Neural cell (in vitro differentiated cells): ENCODE results near the gene NPTN. TPM values are rescaled to one million over a fixed set of nuclear protein-coding genes. Genes with fewer than 3 reads are reported as not detected.
"Not testable (repeated sequence)": the region's sequence is repeated elsewhere in the genome, so short reads cannot be mapped to it uniquely, and the experiment has no call there.

ENCODE experiments used
- H2AFZ ChIP-seq: fragments of 200-600, 300-800 bp; sonication (generic), shearing (Covaris generic); 2 replicates; pipeline ENCODE4 v1.6.0; 2014; ENCODE audit warnings: low read depth, mild to moderate bottlenecking, antibody characterized with exemption, low read length, moderate library complexity
- H3F3A ChIP-seq: fragments of 200-600 bp; shearing (Covaris generic); 2 replicates; pipeline ENCODE4 v1.6.1; 2016; ENCODE audit warnings: mild to moderate bottlenecking, moderate library complexity, mixed read lengths, antibody characterized with exemption, low read length; ENCODE audit not compliant: insufficient read depth, poor library complexity, severe bottlenecking
- H3K27ac ChIP-seq: fragments of 200-600, 300-800 bp; sonication (generic), shearing (Covaris generic); 2 replicates; pipeline ENCODE4 v1.5.1; 2014; ENCODE audit warnings: mild to moderate bottlenecking, low read length, moderate library complexity
- H3K27me3 ChIP-seq: fragments of 300-800, 200-600 bp; sonication (generic), shearing (Covaris generic); 2 replicates; pipeline ENCODE4 v1.6.0; 2014; ENCODE audit warnings: mild to moderate bottlenecking, low read depth, low read length, moderate library complexity; ENCODE audit not compliant: insufficient read depth
- H3K36me3 ChIP-seq: fragments of 300-800, 200-600 bp; sonication (generic), shearing (Covaris generic); 2 replicates; pipeline ENCODE4 v1.5.1; 2014; ENCODE audit warnings: mild to moderate bottlenecking, antibody characterized with exemption, low read length, moderate library complexity; ENCODE audit not compliant: insufficient read depth
- H3K4me2 ChIP-seq: fragments of 300-800, 200-600 bp; sonication (generic), shearing (Covaris generic); 2 replicates; pipeline ENCODE4 v1.6.0; 2014; ENCODE audit warnings: mild to moderate bottlenecking, low read length
- H3K4me3 ChIP-seq: fragments of 300-800, 200-600 bp; sonication (generic), shearing (Covaris generic); 2 replicates; pipeline ENCODE4 v1.5.1; 2014; ENCODE audit warnings: mild to moderate bottlenecking, low read length, moderate library complexity
- H3K79me2 ChIP-seq: fragments of 200-600 bp; shearing (Covaris generic); replicated peaks from 2 replicates; pipeline ENCODE4 v1.6.0; 2014; ENCODE audit warnings: mild to moderate bottlenecking, low read length, moderate library complexity; ENCODE audit not compliant: insufficient read depth
- H3K9ac ChIP-seq: fragments of 300-800, 200-600 bp; sonication (generic), shearing (Covaris generic); 2 replicates; pipeline ENCODE4 v1.6.1; 2016; ENCODE audit warnings: mild to moderate bottlenecking, low read length, mixed read lengths
- H3K9me2 ChIP-seq: fragments of 200-600 bp; shearing (Covaris generic); 2 replicates; pipeline ENCODE4 v1.6.1; 2016; ENCODE audit warnings: mild to moderate bottlenecking, low read length, mixed read lengths; ENCODE audit not compliant: insufficient read depth
- H3K9me3 ChIP-seq: fragments of 200-600, 300-800 bp; sonication (generic), shearing (Covaris generic); 2 replicates; pipeline ENCODE4 v1.6.1; 2016; ENCODE audit warnings: mild to moderate bottlenecking, mixed run types, low read length, moderate library complexity, mixed read lengths
- H4K20me1 ChIP-seq: fragments of 200-600 bp; shearing (Covaris generic); 2 replicates; pipeline ENCODE4 v1.6.1; 2016; ENCODE audit warnings: mild to moderate bottlenecking, mixed run types; ENCODE audit not compliant: insufficient read depth
- EP300 ChIP-seq: fragments of 450-650 bp; conservative IDR thresholded peaks from 2 replicates; pipeline ENCODE4 v1.6.1; 2014; ENCODE audit warnings: antibody characterized with exemption, mild to moderate bottlenecking, moderate library complexity; ENCODE audit not compliant: poor library complexity, severe bottlenecking
- EZH2 ChIP-seq: fragments of 200-600, 300-800 bp; shearing (Covaris generic), sonication (generic); IDR thresholded peaks from 2 replicates; pipeline ENCODE4 v1.6.1; 2014; ENCODE audit warnings: antibody characterized with exemption, low read length, borderline replicate concordance, mild to moderate bottlenecking; ENCODE audit not compliant: insufficient read depth, poor library complexity, severe bottlenecking
- MXI1 ChIP-seq: fragments of 450-650 bp; conservative IDR thresholded peaks from 2 replicates; pipeline ENCODE4 v1.6.1; 2014; ENCODE audit warnings: antibody characterized with exemption, mild to moderate bottlenecking; ENCODE audit not compliant: poor library complexity, severe bottlenecking
- POLR2AphosphoS5 ChIP-seq: IDR thresholded peaks from 2 replicates; pipeline ENCODE4 v1.6.1; 2012
- RAD21 ChIP-seq: fragments of 450-650 bp; conservative IDR thresholded peaks from 2 replicates; pipeline ENCODE4 v1.6.1; 2014; ENCODE audit warnings: antibody characterized with exemption, mild to moderate bottlenecking, moderate library complexity
- SMC3 ChIP-seq: fragments of 450-650 bp; conservative IDR thresholded peaks from 2 replicates; pipeline ENCODE4 v1.6.1; 2014; ENCODE audit warnings: antibody characterized with exemption, mild to moderate bottlenecking, moderate library complexity; ENCODE audit not compliant: poor library complexity
- TAF1 ChIP-seq: IDR thresholded peaks from 2 replicates; pipeline ENCODE4 v1.6.1; 2012; ENCODE audit warnings: low read depth
- polyA plus RNA-seq: library from polyadenylated mRNA; depleted of rRNA; stranded (reverse); fragments of >200 nt; gene quantifications from 2 replicates; pipeline ENCODE4 v1.2.3, GENCODE V29; 2014
- TF ChIP-seq, protein P1 (sequence below): fragments of 450-650 bp; IDR thresholded peaks from 2 replicates; pipeline ENCODE4 v1.5.1; 2014; ENCODE audit warnings: antibody characterized with exemption, mild to moderate bottlenecking, moderate library complexity; ENCODE audit not compliant: poor library complexity, severe bottlenecking
- TF ChIP-seq, protein P2 (sequence below): IDR thresholded peaks from 2 replicates; pipeline ENCODE4 v1.6.1; 2012; ENCODE audit warnings: borderline replicate concordance

The NPTN gene
- polyA plus RNA-seq, 1 donor from 2014 or later, result 237 TPM

DNA sequence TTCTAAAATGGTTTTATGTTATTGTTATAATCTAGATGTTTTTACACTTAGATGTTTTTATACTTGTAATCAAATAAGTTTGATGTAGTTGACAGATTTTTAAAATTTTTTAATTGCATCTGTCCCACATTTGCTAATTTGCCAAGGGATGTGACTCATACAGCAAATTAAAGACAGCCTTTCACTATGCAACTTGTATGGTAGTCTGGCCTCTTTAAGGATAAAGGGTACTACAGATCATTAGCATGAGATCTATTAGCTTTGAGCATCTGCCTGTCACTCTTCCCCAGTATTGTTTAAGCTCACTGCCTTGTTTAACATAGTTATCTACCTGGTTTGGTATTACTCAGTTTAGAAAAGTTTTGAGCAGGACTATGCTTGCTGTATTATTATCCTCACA lies 83.0 kb downstream of the NPTN start:
- no peak overlapping the region for H2AFZ ChIP-seq
- no peaks in the 10 kb centered on the region for H3F3A ChIP-seq
- no peaks in the 10 kb centered on the region for H3K9me3 ChIP-seq
- no peaks in the 10 kb centered on the region for H3K36me3 ChIP-seq
- TF ChIP-seq RAD21, result no peak
- no peak for TF ChIP-seq EP300
- TF ChIP-seq MXI1, result no peak
- TF ChIP-seq, protein P1, sequence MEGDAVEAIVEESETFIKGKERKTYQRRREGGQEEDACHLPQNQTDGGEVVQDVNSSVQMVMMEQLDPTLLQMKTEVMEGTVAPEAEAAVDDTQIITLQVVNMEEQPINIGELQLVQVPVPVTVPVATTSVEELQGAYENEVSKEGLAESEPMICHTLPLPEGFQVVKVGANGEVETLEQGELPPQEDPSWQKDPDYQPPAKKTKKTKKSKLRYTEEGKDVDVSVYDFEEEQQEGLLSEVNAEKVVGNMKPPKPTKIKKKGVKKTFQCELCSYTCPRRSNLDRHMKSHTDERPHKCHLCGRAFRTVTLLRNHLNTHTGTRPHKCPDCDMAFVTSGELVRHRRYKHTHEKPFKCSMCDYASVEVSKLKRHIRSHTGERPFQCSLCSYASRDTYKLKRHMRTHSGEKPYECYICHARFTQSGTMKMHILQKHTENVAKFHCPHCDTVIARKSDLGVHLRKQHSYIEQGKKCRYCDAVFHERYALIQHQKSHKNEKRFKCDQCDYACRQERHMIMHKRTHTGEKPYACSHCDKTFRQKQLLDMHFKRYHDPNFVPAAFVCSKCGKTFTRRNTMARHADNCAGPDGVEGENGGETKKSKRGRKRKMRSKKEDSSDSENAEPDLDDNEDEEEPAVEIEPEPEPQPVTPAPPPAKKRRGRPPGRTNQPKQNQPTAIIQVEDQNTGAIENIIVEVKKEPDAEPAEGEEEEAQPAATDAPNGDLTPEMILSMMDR, result no peak
- no peak for TF ChIP-seq EZH2
- TF ChIP-seq, protein P2, sequence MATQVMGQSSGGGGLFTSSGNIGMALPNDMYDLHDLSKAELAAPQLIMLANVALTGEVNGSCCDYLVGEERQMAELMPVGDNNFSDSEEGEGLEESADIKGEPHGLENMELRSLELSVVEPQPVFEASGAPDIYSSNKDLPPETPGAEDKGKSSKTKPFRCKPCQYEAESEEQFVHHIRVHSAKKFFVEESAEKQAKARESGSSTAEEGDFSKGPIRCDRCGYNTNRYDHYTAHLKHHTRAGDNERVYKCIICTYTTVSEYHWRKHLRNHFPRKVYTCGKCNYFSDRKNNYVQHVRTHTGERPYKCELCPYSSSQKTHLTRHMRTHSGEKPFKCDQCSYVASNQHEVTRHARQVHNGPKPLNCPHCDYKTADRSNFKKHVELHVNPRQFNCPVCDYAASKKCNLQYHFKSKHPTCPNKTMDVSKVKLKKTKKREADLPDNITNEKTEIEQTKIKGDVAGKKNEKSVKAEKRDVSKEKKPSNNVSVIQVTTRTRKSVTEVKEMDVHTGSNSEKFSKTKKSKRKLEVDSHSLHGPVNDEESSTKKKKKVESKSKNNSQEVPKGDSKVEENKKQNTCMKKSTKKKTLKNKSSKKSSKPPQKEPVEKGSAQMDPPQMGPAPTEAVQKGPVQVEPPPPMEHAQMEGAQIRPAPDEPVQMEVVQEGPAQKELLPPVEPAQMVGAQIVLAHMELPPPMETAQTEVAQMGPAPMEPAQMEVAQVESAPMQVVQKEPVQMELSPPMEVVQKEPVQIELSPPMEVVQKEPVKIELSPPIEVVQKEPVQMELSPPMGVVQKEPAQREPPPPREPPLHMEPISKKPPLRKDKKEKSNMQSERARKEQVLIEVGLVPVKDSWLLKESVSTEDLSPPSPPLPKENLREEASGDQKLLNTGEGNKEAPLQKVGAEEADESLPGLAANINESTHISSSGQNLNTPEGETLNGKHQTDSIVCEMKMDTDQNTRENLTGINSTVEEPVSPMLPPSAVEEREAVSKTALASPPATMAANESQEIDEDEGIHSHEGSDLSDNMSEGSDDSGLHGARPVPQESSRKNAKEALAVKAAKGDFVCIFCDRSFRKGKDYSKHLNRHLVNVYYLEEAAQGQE, result no peak
- TF ChIP-seq POLR2AphosphoS5, result no peak
- TF ChIP-seq TAF1, result no peak
- no peak for TF ChIP-seq SMC3
- H4K20me1 ChIP-seq, result no peaks in the 10 kb centered on the region
- H3K79me2 ChIP-seq, result no peaks in the 10 kb centered on the region
- no peak overlapping the region for H3K4me3 ChIP-seq
- H3K27ac ChIP-seq, result no peak overlapping the region
- H3K9ac ChIP-seq, result no peak overlapping the region
- no peaks in the 10 kb centered on the region for H3K9me2 ChIP-seq
- no peaks in the 10 kb centered on the region for H3K27me3 ChIP-seq
- H3K4me2 ChIP-seq, result no peak overlapping the region

DNA sequence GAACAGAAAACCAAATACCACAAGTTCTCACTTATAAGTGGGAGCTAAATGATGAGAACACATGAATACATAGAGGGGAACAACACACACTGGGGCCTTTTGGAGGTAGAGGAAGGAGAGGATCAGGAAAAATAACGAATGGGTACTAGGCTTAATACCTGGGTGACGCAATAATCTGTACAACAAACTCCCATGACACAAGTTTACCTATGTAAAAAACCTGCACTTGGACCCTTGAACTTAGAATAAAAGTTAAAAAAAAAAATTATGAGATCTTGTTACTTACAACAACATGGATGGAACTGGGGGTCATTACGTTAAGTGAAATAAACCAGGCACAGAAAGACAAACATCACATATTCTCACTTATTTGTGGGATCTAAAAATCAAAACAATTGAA lies 84.3 kb downstream of the NPTN start:
- not testable (repeated sequence) for H3K4me2 ChIP-seq

DNA sequence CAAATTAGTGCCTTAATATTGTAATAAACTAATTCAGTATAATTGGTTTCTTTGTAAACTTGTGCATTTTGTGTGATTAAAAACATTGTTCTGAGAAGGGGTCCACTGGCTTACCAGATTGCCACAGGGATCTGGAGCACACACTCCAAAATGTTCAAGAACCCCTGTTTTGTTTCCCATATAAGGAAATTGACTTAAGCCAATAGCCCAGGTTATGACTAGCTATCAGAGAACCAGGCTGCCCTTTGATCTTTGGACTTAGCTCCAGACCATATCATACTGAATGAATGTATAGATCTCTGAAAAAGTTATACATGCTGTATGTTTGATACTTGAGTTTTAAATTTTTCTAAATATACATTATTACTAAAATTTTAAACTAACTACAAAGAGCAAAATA lies 91.7 kb downstream of the NPTN start:
- Histone ChIP-seq H3F3A (no peaks in the 10 kb centered on the region), H3K9me2 (no peaks in the 10 kb centered on the region), H3K27me3 (no peaks in the 10 kb centered on the region)

More for the DNA sequence above, 84.3 kb downstream of the NPTN start:
- H3K9me3 ChIP-seq, H3K79me2 ChIP-seq, H3K27me3 ChIP-seq, H3F3A ChIP-seq, H3K27ac ChIP-seq, H3K9ac ChIP-seq, H4K20me1 ChIP-seq, H3K36me3 ChIP-seq, H3K4me3 ChIP-seq, H3K9me2 ChIP-seq, H2AFZ ChIP-seq: not testable (repeated sequence)

More for the DNA sequence above, 91.7 kb downstream of the NPTN start:
- Histone ChIP-seq H2AFZ (no peak overlapping the region), H3K9me3 (no peaks in the 10 kb centered on the region), H3K9ac (no peak overlapping the region), H3K79me2 (no peaks in the 10 kb centered on the region), H3K27ac (no peak overlapping the region), H3K4me3 (no peak overlapping the region), H3K4me2 (no peak overlapping the region), H3K36me3 (no peaks in the 10 kb centered on the region), H4K20me1 (no peaks in the 10 kb centered on the region)
- TF ChIP-seq, protein P2, result no peak
- TF ChIP-seq MXI1 (no peak), POLR2AphosphoS5 (no peak), RAD21 (no peak), EZH2 (no peak), TAF1 (no peak), EP300 (no peak), SMC3 (no peak)
- TF ChIP-seq, protein P1, result no peak
